Measurements from ENCODE around the gene OVOL2.
"Not testable (repeated sequence)": the region's sequence is repeated elsewhere in the genome, so short reads cannot be mapped to it uniquely, and the experiment has no call there.

Gene OVOL2

GRCh38 chr20:18057101-18057993, at the start of gene OVOL2:
TSS of gene OVOL2 (minus strand) at chr20:18057916. CDS start at chr20:18057634, 282 bp downstream.
- H3K36me3 ChIP-seq (ENCODE audit: insufficient read depth), result no peaks in the 10 kb centered on the region
- H3K4me2 ChIP-seq, result peak within 1 kb of the TSS; percentile 33; the same call in 1 of the 2 replicates
- H4K20me1 ChIP-seq (ENCODE audit: insufficient read depth), result no peaks in the 10 kb centered on the region
- H3K9ac ChIP-seq, result peak within 1 kb of the TSS; percentile 47; the same call in 1 of the 2 replicates
- H2AFZ ChIP-seq (ENCODE audit: low read depth), result peak within 1 kb of the TSS; percentile 69
- H3K27me3 ChIP-seq (ENCODE audit: insufficient read depth, low read depth), result no peaks in the 10 kb centered on the region
- TF ChIP-seq CTCF (conservative IDR thresholded peaks at IDR 0.05; ENCODE audit: low read depth, low read length), result no peak
- H3K4me1 ChIP-seq (ENCODE audit: low read depth, poor library complexity, severe bottlenecking), result no peaks in the 10 kb centered on the region
- 0 out of 2 replicates have a peak within 1 kb of the TSS, but pooled peaks have one; percentile 11 for H3K27ac ChIP-seq
- H3K79me2 ChIP-seq (ENCODE audit: insufficient read depth, low read depth), result no peaks in the 10 kb centered on the region
- H3K4me3 ChIP-seq (IDR thresholded peaks at IDR 0.05; ENCODE audit: insufficient read depth, low read depth, low read length), result no peak within 1 kb of the TSS

GRCh38 chr20:18103497-18103896, 45.8 kb upstream of the OVOL2 start:
- no peak for TF ChIP-seq CTCF (conservative IDR thresholded peaks at IDR 0.05; ENCODE audit: low read depth, low read length)
- no peak overlapping the region for H2AFZ ChIP-seq (ENCODE audit: low read depth)
- H3K4me3 ChIP-seq (IDR thresholded peaks at IDR 0.05; ENCODE audit: insufficient read depth, low read depth, low read length), result no peak overlapping the region
- no peak overlapping the region for H3K9ac ChIP-seq
- H3K79me2 ChIP-seq (ENCODE audit: insufficient read depth, low read depth), result no peaks in the 10 kb centered on the region
- no peaks in the 10 kb centered on the region for H4K20me1 ChIP-seq (ENCODE audit: insufficient read depth)
- no peaks in the 10 kb centered on the region for H3K4me1 ChIP-seq (ENCODE audit: low read depth, poor library complexity, severe bottlenecking)
- H3K36me3 ChIP-seq (ENCODE audit: insufficient read depth), result no peaks in the 10 kb centered on the region
- no peak overlapping the region for H3K4me2 ChIP-seq
- no peaks in the 10 kb centered on the region for H3K27me3 ChIP-seq (ENCODE audit: insufficient read depth, low read depth)
- no peak overlapping the region for H3K27ac ChIP-seq

GRCh38 chr20:18101125-18101810, 43.6 kb upstream of the OVOL2 start:
- Histone ChIP-seq H3K27ac (no peak overlapping the region), H3K4me3 (IDR thresholded peaks at IDR 0.05; ENCODE audit: insufficient read depth, low read depth, low read length) (no peak overlapping the region), H2AFZ (ENCODE audit: low read depth) (no peak overlapping the region), H3K4me2 (no peak overlapping the region), H3K79me2 (ENCODE audit: insufficient read depth, low read depth) (no peaks in the 10 kb centered on the region), H3K36me3 (ENCODE audit: insufficient read depth) (no peaks in the 10 kb centered on the region), H3K9ac (no peak overlapping the region), H3K27me3 (ENCODE audit: insufficient read depth, low read depth) (no peaks in the 10 kb centered on the region), H3K4me1 (ENCODE audit: low read depth, poor library complexity, severe bottlenecking) (no peaks in the 10 kb centered on the region), H4K20me1 (ENCODE audit: insufficient read depth) (no peaks in the 10 kb centered on the region)
- no peak for TF ChIP-seq CTCF (conservative IDR thresholded peaks at IDR 0.05; ENCODE audit: low read depth, low read length)

GRCh38 chr20:18100569-18100968, 42.9 kb upstream of the OVOL2 start:
- not testable (repeated sequence) for H3K4me2 ChIP-seq; H4K20me1 ChIP-seq (ENCODE audit: insufficient read depth); H3K4me1 ChIP-seq (ENCODE audit: low read depth, poor library complexity, severe bottlenecking); H3K27me3 ChIP-seq (ENCODE audit: insufficient read depth, low read depth); H2AFZ ChIP-seq (ENCODE audit: low read depth); H3K79me2 ChIP-seq (ENCODE audit: insufficient read depth, low read depth); H3K27ac ChIP-seq; H3K36me3 ChIP-seq (ENCODE audit: insufficient read depth); H3K9ac ChIP-seq; H3K4me3 ChIP-seq (IDR thresholded peaks at IDR 0.05; ENCODE audit: insufficient read depth, low read depth, low read length)
